ENCODE measurements around the gene ASB4. TPM values are rescaled to one million over a fixed set of nuclear protein-coding genes. Genes with fewer than 3 reads are reported as not detected.

The ASB4 gene
- total RNA-seq, 2 experiments from 2014 or later, result not detected

GRCh38 chr7:95517458-95517857 lies 31.7 kb downstream of the ASB4 start:
- H3K4me1 Mint-ChIP-seq, result no peaks in the 10 kb centered on the region
- H3K4me3 Mint-ChIP-seq, result no peak overlapping the region
- ChIA-PET CTCF (no interaction called here), POLR2A (no interaction called here)
- no peaks in the 10 kb centered on the region for H3K9me3 Mint-ChIP-seq
- no peak for DNase-seq
- H3K27me3 Mint-ChIP-seq, result peaks cover 24% of the 10 kb centered on the region
- H3K27ac Mint-ChIP-seq, result no peak overlapping the region
- H3K36me3 Mint-ChIP-seq (ENCODE audit: low read depth), result no peaks in the 10 kb centered on the region

- no peak for DNase-seq
- CTCF ChIA-PET, result no interaction called here
- Mint-ChIP-seq H3K9me3 (no peaks in the 10 kb centered on the region), H3K27ac (no peak overlapping the region), H3K36me3 (ENCODE audit: low read depth) (no peaks in the 10 kb centered on the region), H3K4me3 (no peak overlapping the region), H3K4me1 (no peaks in the 10 kb centered on the region), H3K27me3 (peaks cover 27% of the 10 kb centered on the region)
- POLR2A ChIA-PET, result no interaction called here
Observed at GRCh38 chr7:95517870-95518269, 32.1 kb downstream of the ASB4 start.

GRCh38 chr7:95520136-95520535 lies 34.4 kb downstream of the ASB4 start:
- Mint-ChIP-seq H3K9me3 (no peaks in the 10 kb centered on the region), H3K27me3 (peaks cover 25% of the 10 kb centered on the region), H3K4me3 (no peak overlapping the region), H3K4me1 (no peaks in the 10 kb centered on the region), H3K27ac (no peak overlapping the region), H3K36me3 (ENCODE audit: low read depth) (no peaks in the 10 kb centered on the region)
- ChIA-PET POLR2A (no interaction called here), CTCF (no interaction called here)
- DNase-seq, result no peak

GRCh38 chr7:95525503-95525902 lies 39.8 kb downstream of the ASB4 start:
- Mint-ChIP-seq H3K27me3 (peaks cover 23% of the 10 kb centered on the region), H3K36me3 (ENCODE audit: low read depth) (no peaks in the 10 kb centered on the region), H3K4me1 (no peaks in the 10 kb centered on the region), H3K9me3 (no peaks in the 10 kb centered on the region), H3K4me3 (no peak overlapping the region), H3K27ac (no peak overlapping the region)
- CTCF ChIA-PET, result no interaction called here
- POLR2A ChIA-PET, result no interaction called here
- no peak for DNase-seq

- H3K27me3 Mint-ChIP-seq, result peaks cover 21% of the 10 kb centered on the region
- no peak overlapping the region for H3K4me3 Mint-ChIP-seq
- POLR2A ChIA-PET, result no interaction called here
- no peak for DNase-seq
- H3K27ac Mint-ChIP-seq, result no peak overlapping the region
- no peaks in the 10 kb centered on the region for H3K4me1 Mint-ChIP-seq
- H3K9me3 Mint-ChIP-seq, result no peaks in the 10 kb centered on the region
- no peaks in the 10 kb centered on the region for H3K36me3 Mint-ChIP-seq (ENCODE audit: low read depth)
- CTCF ChIA-PET, result no interaction called here
Observed at GRCh38 chr7:95526128-95526738, 40.5 kb downstream of the ASB4 start.

- CTCF ChIA-PET, result no interaction called here
- Mint-ChIP-seq H3K27me3 (peaks cover 16% of the 10 kb centered on the region), H3K27ac (no peak overlapping the region), H3K36me3 (ENCODE audit: low read depth) (no peaks in the 10 kb centered on the region), H3K4me3 (no peak overlapping the region), H3K4me1 (no peaks in the 10 kb centered on the region), H3K9me3 (no peaks in the 10 kb centered on the region)
- POLR2A ChIA-PET, result no interaction called here
- DNase-seq, result peak; percentile 22
Observed at GRCh38 chr7:95527033-95527775, 41.5 kb downstream of the ASB4 start.

- DNase-seq, result no peak
- no peak overlapping the region for H3K27ac Mint-ChIP-seq
- no peaks in the 10 kb centered on the region for H3K36me3 Mint-ChIP-seq (ENCODE audit: low read depth)
- H3K4me3 Mint-ChIP-seq, result no peak overlapping the region
- H3K9me3 Mint-ChIP-seq, result no peaks in the 10 kb centered on the region
- no peaks in the 10 kb centered on the region for H3K4me1 Mint-ChIP-seq
- CTCF ChIA-PET, result interaction anchor here (1.3 kb wide), 1 partner anchor 162 kb away, joined by 4 read pairs; no protein-coding TSS in a partner anchor
- POLR2A ChIA-PET, result no interaction called here
- H3K27me3 Mint-ChIP-seq, result peaks cover 14% of the 10 kb centered on the region
Observed at GRCh38 chr7:95527776-95528250, 42.1 kb downstream of the ASB4 start.

- no peak for DNase-seq
- Mint-ChIP-seq H3K27me3 (peaks cover 14% of the 10 kb centered on the region), H3K9me3 (no peaks in the 10 kb centered on the region), H3K4me3 (no peak overlapping the region), H3K27ac (no peak overlapping the region), H3K36me3 (ENCODE audit: low read depth) (no peaks in the 10 kb centered on the region), H3K4me1 (no peaks in the 10 kb centered on the region)
- CTCF ChIA-PET, result no interaction called here
- POLR2A ChIA-PET, result no interaction called here
Observed at GRCh38 chr7:95529701-95530100, 44.0 kb downstream of the ASB4 start.

- POLR2A ChIA-PET, result no interaction called here
Observed at GRCh38 chr7:95530881-95531280, 45.1 kb downstream of the ASB4 start.

GRCh38 chr7:95531605-95532219 lies 46.0 kb downstream of the ASB4 start:
- Mint-ChIP-seq H3K27me3 (peaks cover 5% of the 10 kb centered on the region), H3K36me3 (ENCODE audit: low read depth) (no peaks in the 10 kb centered on the region), H3K4me3 (no peak overlapping the region), H3K4me1 (no peaks in the 10 kb centered on the region), H3K27ac (no peak overlapping the region), H3K9me3 (no peaks in the 10 kb centered on the region)
- no peak for DNase-seq
- ChIA-PET CTCF (no interaction called here), POLR2A (no interaction called here)

More at GRCh38 chr7:95530881-95531280, 45.1 kb downstream of the ASB4 start:
- no peak for DNase-seq
- CTCF ChIA-PET, result no interaction called here
- Mint-ChIP-seq H3K27ac (no peak overlapping the region), H3K4me1 (no peaks in the 10 kb centered on the region), H3K9me3 (no peaks in the 10 kb centered on the region), H3K36me3 (ENCODE audit: low read depth) (no peaks in the 10 kb centered on the region), H3K27me3 (peaks cover 6% of the 10 kb centered on the region), H3K4me3 (no peak overlapping the region)

GRCh38 chr7:95534796-95535195 lies 49.1 kb downstream of the ASB4 start:
- Mint-ChIP-seq H3K36me3 (ENCODE audit: low read depth) (no peaks in the 10 kb centered on the region), H3K4me1 (no peaks in the 10 kb centered on the region), H3K27ac (no peak overlapping the region), H3K4me3 (no peak overlapping the region), H3K27me3 (peaks cover 20% of the 10 kb centered on the region), H3K9me3 (no peaks in the 10 kb centered on the region)
- POLR2A ChIA-PET, result no interaction called here
- DNase-seq, result no peak
- CTCF ChIA-PET, result no interaction called here

GRCh38 chr7:95535662-95536061 lies 49.9 kb downstream of the ASB4 start:
- Mint-ChIP-seq H3K9me3 (no peaks in the 10 kb centered on the region), H3K36me3 (ENCODE audit: low read depth) (no peaks in the 10 kb centered on the region), H3K27ac (no peak overlapping the region), H3K4me3 (no peak overlapping the region), H3K4me1 (no peaks in the 10 kb centered on the region), H3K27me3 (peaks cover 24% of the 10 kb centered on the region)
- DNase-seq, result no peak
- ChIA-PET POLR2A (no interaction called here), CTCF (interaction anchor here (1.1 kb wide), 1 partner anchor 154 kb away, joined by 3 read pairs; no protein-coding TSS in a partner anchor)

- peaks cover 26% of the 10 kb centered on the region for H3K27me3 Mint-ChIP-seq
- H3K27ac Mint-ChIP-seq, result no peak overlapping the region
- CTCF ChIA-PET, result interaction anchor here (1.1 kb wide), 1 partner anchor 153 kb away, joined by 3 read pairs; no protein-coding TSS in a partner anchor
- no peak overlapping the region for H3K4me3 Mint-ChIP-seq
- DNase-seq, result no peak
- no peaks in the 10 kb centered on the region for H3K9me3 Mint-ChIP-seq
- no peaks in the 10 kb centered on the region for H3K4me1 Mint-ChIP-seq
- POLR2A ChIA-PET, result no interaction called here
- no peaks in the 10 kb centered on the region for H3K36me3 Mint-ChIP-seq (ENCODE audit: low read depth)
Observed at GRCh38 chr7:95536656-95537311, 51.0 kb downstream of the ASB4 start.

Measured in activated CD4-positive, alpha-beta T cell treated with anti-CD3 and anti-CD28 coated beads, Interleukin-2, amount 10 ng/mL, durations not matched to agents 7 days and 5 days (primary cell).